ENCODE data around the gene EIF5B. TPM values are rescaled to one million over a fixed set of nuclear protein-coding genes. Genes with fewer than 3 reads are reported as not detected.

EIF5B gene, protein sequence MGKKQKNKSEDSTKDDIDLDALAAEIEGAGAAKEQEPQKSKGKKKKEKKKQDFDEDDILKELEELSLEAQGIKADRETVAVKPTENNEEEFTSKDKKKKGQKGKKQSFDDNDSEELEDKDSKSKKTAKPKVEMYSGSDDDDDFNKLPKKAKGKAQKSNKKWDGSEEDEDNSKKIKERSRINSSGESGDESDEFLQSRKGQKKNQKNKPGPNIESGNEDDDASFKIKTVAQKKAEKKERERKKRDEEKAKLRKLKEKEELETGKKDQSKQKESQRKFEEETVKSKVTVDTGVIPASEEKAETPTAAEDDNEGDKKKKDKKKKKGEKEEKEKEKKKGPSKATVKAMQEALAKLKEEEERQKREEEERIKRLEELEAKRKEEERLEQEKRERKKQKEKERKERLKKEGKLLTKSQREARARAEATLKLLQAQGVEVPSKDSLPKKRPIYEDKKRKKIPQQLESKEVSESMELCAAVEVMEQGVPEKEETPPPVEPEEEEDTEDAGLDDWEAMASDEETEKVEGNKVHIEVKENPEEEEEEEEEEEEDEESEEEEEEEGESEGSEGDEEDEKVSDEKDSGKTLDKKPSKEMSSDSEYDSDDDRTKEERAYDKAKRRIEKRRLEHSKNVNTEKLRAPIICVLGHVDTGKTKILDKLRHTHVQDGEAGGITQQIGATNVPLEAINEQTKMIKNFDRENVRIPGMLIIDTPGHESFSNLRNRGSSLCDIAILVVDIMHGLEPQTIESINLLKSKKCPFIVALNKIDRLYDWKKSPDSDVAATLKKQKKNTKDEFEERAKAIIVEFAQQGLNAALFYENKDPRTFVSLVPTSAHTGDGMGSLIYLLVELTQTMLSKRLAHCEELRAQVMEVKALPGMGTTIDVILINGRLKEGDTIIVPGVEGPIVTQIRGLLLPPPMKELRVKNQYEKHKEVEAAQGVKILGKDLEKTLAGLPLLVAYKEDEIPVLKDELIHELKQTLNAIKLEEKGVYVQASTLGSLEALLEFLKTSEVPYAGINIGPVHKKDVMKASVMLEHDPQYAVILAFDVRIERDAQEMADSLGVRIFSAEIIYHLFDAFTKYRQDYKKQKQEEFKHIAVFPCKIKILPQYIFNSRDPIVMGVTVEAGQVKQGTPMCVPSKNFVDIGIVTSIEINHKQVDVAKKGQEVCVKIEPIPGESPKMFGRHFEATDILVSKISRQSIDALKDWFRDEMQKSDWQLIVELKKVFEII
- total RNA-seq (18.5 and 22.8 TPM in 2 replicates), polyA plus RNA-seq (7.4 and 9.7 TPM in 2 replicates), polyA minus RNA-seq (ENCODE audit: low replicate concordance) (2.1 and 29.9 TPM in 2 replicates)
- polyA plus RNA-seq (2012) = 61.9 and 64.4 TPM in 2 replicates

DNA sequence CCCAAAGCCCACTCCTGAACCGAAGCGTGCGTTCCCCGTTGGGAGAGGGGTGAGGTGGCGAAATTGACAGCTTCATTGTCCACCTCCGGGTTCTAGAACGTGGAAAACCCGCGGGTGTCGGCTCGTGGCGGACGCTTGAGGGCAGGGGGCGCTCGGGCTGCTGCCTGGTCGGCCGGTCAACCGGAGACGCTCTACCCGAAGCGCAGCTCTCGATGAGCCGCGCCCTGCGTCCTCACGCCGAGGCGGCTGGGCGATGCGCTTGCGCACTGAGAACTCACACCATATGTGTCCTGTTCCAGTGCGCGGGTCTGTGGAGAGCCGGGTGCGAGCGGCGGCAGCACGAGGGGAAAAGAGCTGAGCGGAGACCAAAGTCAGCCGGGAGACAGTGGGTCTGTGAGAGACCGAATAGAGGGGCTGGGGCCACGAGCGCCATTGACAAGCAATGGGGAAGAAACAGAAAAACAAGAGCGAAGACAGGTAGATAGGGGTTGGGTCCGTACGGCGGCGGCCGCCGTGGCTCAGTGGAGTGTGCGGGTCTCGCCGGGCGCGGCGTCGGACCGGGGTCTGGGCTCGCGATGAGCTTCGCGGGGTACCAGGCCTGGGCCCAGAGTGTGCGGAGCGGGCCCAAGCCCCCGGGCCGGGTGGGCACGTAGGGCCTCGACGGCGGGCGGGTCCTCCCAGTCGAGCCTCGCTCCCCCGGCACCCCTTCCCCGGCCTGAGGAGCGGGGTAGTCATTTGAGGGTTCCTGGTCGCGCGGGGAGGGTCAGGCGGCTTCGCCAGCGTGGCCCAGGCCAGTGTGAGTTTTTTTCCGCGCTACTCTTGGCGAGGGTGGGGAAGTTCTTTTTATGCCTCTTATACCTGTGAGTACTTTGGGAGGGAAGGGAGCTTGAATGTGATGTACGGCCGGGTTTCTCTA is at the start of gene EIF5B:
EIF5B (plus strand) TSS at position 277 of the 916 bp plus-strand sequence; CDS start at position 443, 166 bp downstream.
- H3K79me2 ChIP-seq (ENCODE audit: control insufficient read depth, insufficient read depth, low read length) = peaks cover 82% of the 10 kb centered on the region
- H3K4me3 ChIP-seq (replicated peaks in 1 of 4; ENCODE audit: control extremely low read depth in 1 of 4, insufficient read depth in 1 of 4, low read depth in 3 of 4, low read length in 4 of 4) = peak within 1 kb of the TSS; percentile 89 to 97 (median 91)
- no peak for TF ChIP-seq EZH2 (IDR thresholded peaks at IDR 0.05; ENCODE audit: low read length, missing control alignments)
- TF ChIP-seq, protein P1, sequence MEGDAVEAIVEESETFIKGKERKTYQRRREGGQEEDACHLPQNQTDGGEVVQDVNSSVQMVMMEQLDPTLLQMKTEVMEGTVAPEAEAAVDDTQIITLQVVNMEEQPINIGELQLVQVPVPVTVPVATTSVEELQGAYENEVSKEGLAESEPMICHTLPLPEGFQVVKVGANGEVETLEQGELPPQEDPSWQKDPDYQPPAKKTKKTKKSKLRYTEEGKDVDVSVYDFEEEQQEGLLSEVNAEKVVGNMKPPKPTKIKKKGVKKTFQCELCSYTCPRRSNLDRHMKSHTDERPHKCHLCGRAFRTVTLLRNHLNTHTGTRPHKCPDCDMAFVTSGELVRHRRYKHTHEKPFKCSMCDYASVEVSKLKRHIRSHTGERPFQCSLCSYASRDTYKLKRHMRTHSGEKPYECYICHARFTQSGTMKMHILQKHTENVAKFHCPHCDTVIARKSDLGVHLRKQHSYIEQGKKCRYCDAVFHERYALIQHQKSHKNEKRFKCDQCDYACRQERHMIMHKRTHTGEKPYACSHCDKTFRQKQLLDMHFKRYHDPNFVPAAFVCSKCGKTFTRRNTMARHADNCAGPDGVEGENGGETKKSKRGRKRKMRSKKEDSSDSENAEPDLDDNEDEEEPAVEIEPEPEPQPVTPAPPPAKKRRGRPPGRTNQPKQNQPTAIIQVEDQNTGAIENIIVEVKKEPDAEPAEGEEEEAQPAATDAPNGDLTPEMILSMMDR (conservative IDR thresholded peaks at IDR 0.05 in 1 of 2, IDR thresholded peaks at IDR 0.05 in 1 of 2; ENCODE audit: low read depth in 1 of 2, low read length in 2 of 2) = peak; percentile 65 to 68
- no peaks in the 10 kb centered on the region for H4K20me1 ChIP-seq (ENCODE audit: control insufficient read depth, extremely low read depth, insufficient read depth, low read length)
- peak within 1 kb of the TSS; percentile 85 for H3K9ac ChIP-seq (ENCODE audit: insufficient read depth, low read length)
- peak; percentile 92 to 96 for DNase-seq (ENCODE audit: low read depth in 2 of 2)
- H3K4me1 ChIP-seq (ENCODE audit: control insufficient read depth, extremely low read depth, insufficient read depth, low read length) = peaks cover 2% of the 10 kb centered on the region
- no peaks in the 10 kb centered on the region for H3K36me3 ChIP-seq (ENCODE audit: control insufficient read depth, insufficient read depth, low read length)
- no peaks in the 10 kb centered on the region for H3K27me3 ChIP-seq (ENCODE audit: control insufficient read depth, insufficient read depth, low read length)
- H2AFZ ChIP-seq (ENCODE audit: low read length) = peak within 1 kb of the TSS; percentile 88
- H3K27ac ChIP-seq (ENCODE audit: insufficient read depth, low read length) = peak within 1 kb of the TSS; percentile 83
- H3K4me2 ChIP-seq (ENCODE audit: extremely low read depth, insufficient read depth, low read length) = peak within 1 kb of the TSS; percentile 90
- H3K9me3 ChIP-seq (ENCODE audit: control insufficient read depth, insufficient read depth, low read depth, low read length) = no peaks in the 10 kb centered on the region

DNA sequence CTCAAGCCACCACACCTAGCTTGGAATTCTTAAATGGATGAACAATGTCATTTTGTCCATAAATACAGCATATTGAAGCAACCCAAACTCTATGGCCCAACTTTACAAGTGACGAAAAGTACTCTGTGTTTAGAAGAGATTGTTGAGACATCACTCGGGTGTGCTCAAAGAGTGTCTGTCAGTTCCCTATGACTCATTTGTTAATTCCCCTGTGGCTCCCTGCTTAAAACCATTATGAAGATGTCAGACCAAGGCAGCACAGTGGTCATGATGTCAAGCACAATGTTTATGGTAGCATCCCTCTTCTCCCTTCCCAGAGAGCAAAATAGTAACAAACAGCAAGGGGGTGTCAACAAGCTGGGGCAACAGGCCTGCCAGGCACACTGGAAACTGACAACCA is 39.2 kb upstream of the EIF5B start:
- Histone ChIP-seq H3K36me3 (ENCODE audit: control insufficient read depth, insufficient read depth, low read length) (no peaks in the 10 kb centered on the region), H3K27me3 (ENCODE audit: control insufficient read depth, insufficient read depth, low read length) (no peaks in the 10 kb centered on the region), H3K4me2 (ENCODE audit: extremely low read depth, insufficient read depth, low read length) (no peak overlapping the region), H3K9ac (ENCODE audit: insufficient read depth, low read length) (no peak overlapping the region), H4K20me1 (ENCODE audit: control insufficient read depth, extremely low read depth, insufficient read depth, low read length) (no peaks in the 10 kb centered on the region), H2AFZ (ENCODE audit: low read length) (no peak overlapping the region), H3K9me3 (ENCODE audit: control insufficient read depth, insufficient read depth, low read depth, low read length) (no peaks in the 10 kb centered on the region), H3K4me1 (ENCODE audit: control insufficient read depth, extremely low read depth, insufficient read depth, low read length) (peaks cover 3% of the 10 kb centered on the region), H3K27ac (ENCODE audit: insufficient read depth, low read length) (no peak overlapping the region), H3K79me2 (ENCODE audit: control insufficient read depth, insufficient read depth, low read length) (no peaks in the 10 kb centered on the region), H3K4me3 (replicated peaks in 1 of 4; ENCODE audit: control extremely low read depth in 1 of 4, insufficient read depth in 1 of 4, low read depth in 3 of 4, low read length in 4 of 4) (no peak overlapping the region)
- DNase-seq (ENCODE audit: low read depth in 2 of 2) = peak in 1 of 2 donors; percentile 10
- TF ChIP-seq EZH2 (IDR thresholded peaks at IDR 0.05; ENCODE audit: low read length, missing control alignments) = no peak
- TF ChIP-seq, protein P1 (conservative IDR thresholded peaks at IDR 0.05 in 1 of 2, IDR thresholded peaks at IDR 0.05 in 1 of 2; ENCODE audit: low read depth in 1 of 2, low read length in 2 of 2) = no peak
